Measurements from ENCODE around the gene METAP1D. TPM values are rescaled to one million over a fixed set of nuclear protein-coding genes. Genes with fewer than 3 reads are reported as not detected.

The METAP1D gene
- total RNA-seq, 1 experiment from 2014 or later, result 4.7 TPM

GRCh38 chr2:172120118-172120517 is 120.4 kb downstream of the METAP1D start (continued):
- no peak for TF ChIP-seq ZNF263 (CRISPR knock-in tag; IDR thresholded peaks at IDR 0.05; ENCODE audit: low read depth)
- TF ChIP-seq SOX15 (CRISPR knock-in tag; IDR thresholded peaks at IDR 0.05), result no peak
- TF ChIP-seq ATF1 (CRISPR knock-in tag; IDR thresholded peaks at IDR 0.05), result no peak
- no peak for TF ChIP-seq ZNF121 (CRISPR knock-in tag; IDR thresholded peaks at IDR 0.05)

- Mint-ChIP-seq H3K4me3 (no peak overlapping the region), H3K27ac (no peak overlapping the region), H3K36me3 (peaks cover 2% of the 10 kb centered on the region; the same call in 1 of the 2 replicates), H3K27me3 (ENCODE audit: low read depth) (peaks cover 51% of the 10 kb centered on the region), H3K4me1 (peaks cover 27% of the 10 kb centered on the region), H3K9me3 (peaks cover 3% of the 10 kb centered on the region; the same call in 1 of the 2 replicates)
- TF ChIP-seq ARID4B (CRISPR knock-in tag; IDR thresholded peaks at IDR 0.05; ENCODE audit: borderline replicate concordance), result no peak
- POLR2A ChIA-PET, result no interaction called here
- ATAC-seq, result no peak
- no peak for DNase-seq (ENCODE audit: low spot score)
- CTCF ChIA-PET, result interaction anchor here (0.6 to 4.7 kb wide), 8 partner anchors 14 to 546 kb away, joined by 3 to 67 read pairs (median 14); no protein-coding TSS in a partner anchor
Observed at GRCh38 chr2:172128484-172128883, 128.7 kb downstream of the METAP1D start.

- H3K36me3 Mint-ChIP-seq, result peaks cover 2% of the 10 kb centered on the region; the same call in 1 of the 2 replicates
- H3K27me3 Mint-ChIP-seq (ENCODE audit: low read depth), result peaks cover 60% of the 10 kb centered on the region
- ChIA-PET POLR2A (no interaction called here), CTCF (interaction anchor here (0.6 to 4.7 kb wide), 5 partner anchors 15 to 344 kb away, joined by 3 to 67 read pairs (median 4); no protein-coding TSS in a partner anchor)
- no peak overlapping the region for H3K27ac Mint-ChIP-seq
- H3K9me3 Mint-ChIP-seq, result peaks cover 7% of the 10 kb centered on the region; the same call in 1 of the 2 replicates
- no peak for DNase-seq (ENCODE audit: low spot score)
- ATAC-seq, result no peak
- H3K4me1 Mint-ChIP-seq, result peaks cover 35% of the 10 kb centered on the region
- TF ChIP-seq GTF2I (CRISPR knock-in tag; conservative IDR thresholded peaks at IDR 0.05) (no peak), ZBTB21 (CRISPR knock-in tag; IDR thresholded peaks at IDR 0.05; ENCODE audit: borderline replicate concordance) (no peak), ERG (CRISPR knock-in tag; IDR thresholded peaks at IDR 0.05) (no peak), SOX15 (CRISPR knock-in tag; IDR thresholded peaks at IDR 0.05) (no peak), MLX (CRISPR knock-in tag; IDR thresholded peaks at IDR 0.05) (no peak), ZNF671 (CRISPR knock-in tag; IDR thresholded peaks at IDR 0.05) (no peak), FOXK1 (CRISPR knock-in tag; IDR thresholded peaks at IDR 0.05) (no peak), USF1 (CRISPR knock-in tag; IDR thresholded peaks at IDR 0.05) (no peak), ELF4 (CRISPR knock-in tag; IDR thresholded peaks at IDR 0.05; ENCODE audit: low read depth) (no peak), NR1H2 (CRISPR knock-in tag; IDR thresholded peaks at IDR 0.05) (no peak), ZNF532 (CRISPR knock-in tag; IDR thresholded peaks at IDR 0.05; ENCODE audit: borderline replicate concordance) (no peak), FOXP1 (CRISPR knock-in tag; IDR thresholded peaks at IDR 0.05; ENCODE audit: borderline replicate concordance) (no peak), ETV6 (CRISPR knock-in tag; IDR thresholded peaks at IDR 0.05) (no peak)
- H3K4me3 Mint-ChIP-seq, result no peak overlapping the region
Observed at GRCh38 chr2:172129404-172129803, 129.7 kb downstream of the METAP1D start.

Measured in WTC11 (cell line).